ENCODE data around the gene FANCC. TPM values are rescaled to one million over a fixed set of nuclear protein-coding genes. Genes with fewer than 3 reads are reported as not detected.

The FANCC gene
- total RNA-seq, 1 experiment from 2014 or later = 14.5 TPM

- no peaks in the 10 kb centered on the region for H3K36me3 Mint-ChIP-seq (ENCODE audit: insufficient read depth, unreplicated experiment)
- H3K27ac Mint-ChIP-seq (ENCODE audit: unreplicated experiment) = no peak overlapping the region
- BruUV-seq (replicated peaks) = no TSS peak
- intact Hi-C loops (cut with micrococcal nuclease; ENCODE audit: unreplicated experiment) = no loop called here
- no peak for DNase-seq
- CTCF ChIA-PET = no interaction called here
- TF ChIP-seq, protein P1, sequence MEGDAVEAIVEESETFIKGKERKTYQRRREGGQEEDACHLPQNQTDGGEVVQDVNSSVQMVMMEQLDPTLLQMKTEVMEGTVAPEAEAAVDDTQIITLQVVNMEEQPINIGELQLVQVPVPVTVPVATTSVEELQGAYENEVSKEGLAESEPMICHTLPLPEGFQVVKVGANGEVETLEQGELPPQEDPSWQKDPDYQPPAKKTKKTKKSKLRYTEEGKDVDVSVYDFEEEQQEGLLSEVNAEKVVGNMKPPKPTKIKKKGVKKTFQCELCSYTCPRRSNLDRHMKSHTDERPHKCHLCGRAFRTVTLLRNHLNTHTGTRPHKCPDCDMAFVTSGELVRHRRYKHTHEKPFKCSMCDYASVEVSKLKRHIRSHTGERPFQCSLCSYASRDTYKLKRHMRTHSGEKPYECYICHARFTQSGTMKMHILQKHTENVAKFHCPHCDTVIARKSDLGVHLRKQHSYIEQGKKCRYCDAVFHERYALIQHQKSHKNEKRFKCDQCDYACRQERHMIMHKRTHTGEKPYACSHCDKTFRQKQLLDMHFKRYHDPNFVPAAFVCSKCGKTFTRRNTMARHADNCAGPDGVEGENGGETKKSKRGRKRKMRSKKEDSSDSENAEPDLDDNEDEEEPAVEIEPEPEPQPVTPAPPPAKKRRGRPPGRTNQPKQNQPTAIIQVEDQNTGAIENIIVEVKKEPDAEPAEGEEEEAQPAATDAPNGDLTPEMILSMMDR (IDR thresholded peaks at IDR 0.05; ENCODE audit: unreplicated experiment) = no peak
- H3K4me3 Mint-ChIP-seq (ENCODE audit: low read depth, unreplicated experiment) = no peak overlapping the region
- H3K9me3 Mint-ChIP-seq (ENCODE audit: low read depth, unreplicated experiment) = no peaks in the 10 kb centered on the region
- no peaks in the 10 kb centered on the region for H3K27me3 Mint-ChIP-seq (ENCODE audit: unreplicated experiment)
- H3K4me1 Mint-ChIP-seq (ENCODE audit: low read depth, unreplicated experiment) = no peaks in the 10 kb centered on the region
Measured at GRCh38 chr9:95230046-95230445, 87.5 kb downstream of the FANCC start.

DNA sequence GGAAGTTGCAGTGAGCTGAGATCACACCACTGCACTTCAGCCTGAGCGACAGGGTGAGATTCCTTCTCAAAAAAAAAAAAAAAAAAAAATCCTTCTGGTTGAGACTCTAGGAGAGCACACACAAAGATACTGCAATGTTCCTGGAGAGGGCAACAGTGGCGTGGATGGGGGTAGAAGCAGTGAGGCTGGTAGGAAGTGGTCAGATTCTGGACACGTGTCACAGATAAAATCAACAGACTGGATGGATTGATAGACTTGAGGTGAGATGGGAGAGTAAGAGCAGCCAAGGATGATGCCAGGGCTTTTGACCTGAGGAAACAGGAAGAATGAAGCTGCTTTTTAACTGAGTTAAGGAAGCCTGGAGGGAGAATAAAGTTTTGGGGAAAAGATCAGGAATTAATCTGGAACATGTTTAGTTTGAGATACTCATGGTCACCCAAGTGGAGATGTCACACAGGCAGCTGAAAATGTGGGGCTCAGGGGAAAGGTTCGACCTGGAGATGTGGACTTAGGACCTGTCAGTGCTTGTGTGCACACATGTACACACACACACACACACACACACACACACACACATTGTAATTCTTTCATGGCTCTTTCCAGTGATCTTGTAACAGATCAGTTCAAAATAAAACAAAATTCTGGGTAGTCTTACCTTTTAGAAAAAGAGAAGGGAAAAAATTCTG lies 88.1 kb downstream of the FANCC start:
- no peaks in the 10 kb centered on the region for H3K9me3 Mint-ChIP-seq (ENCODE audit: low read depth, unreplicated experiment)
- no peak overlapping the region for H3K27ac Mint-ChIP-seq (ENCODE audit: unreplicated experiment)
- H3K36me3 Mint-ChIP-seq (ENCODE audit: insufficient read depth, unreplicated experiment) = no peaks in the 10 kb centered on the region
- TF ChIP-seq, protein P1 (IDR thresholded peaks at IDR 0.05; ENCODE audit: unreplicated experiment) = no peak
- H3K4me1 Mint-ChIP-seq (ENCODE audit: low read depth, unreplicated experiment) = no peaks in the 10 kb centered on the region
- H3K27me3 Mint-ChIP-seq (ENCODE audit: unreplicated experiment) = no peaks in the 10 kb centered on the region
- intact Hi-C loops (cut with micrococcal nuclease; ENCODE audit: unreplicated experiment) = no loop called here
- CTCF ChIA-PET = interaction anchor here (0.6 kb wide), 1 partner anchor 36 kb away, joined by 3 read pairs; no protein-coding TSS in a partner anchor
- no TSS peak for BruUV-seq (replicated peaks)
- no peak for DNase-seq
- H3K4me3 Mint-ChIP-seq (ENCODE audit: low read depth, unreplicated experiment) = no peak overlapping the region

DNA sequence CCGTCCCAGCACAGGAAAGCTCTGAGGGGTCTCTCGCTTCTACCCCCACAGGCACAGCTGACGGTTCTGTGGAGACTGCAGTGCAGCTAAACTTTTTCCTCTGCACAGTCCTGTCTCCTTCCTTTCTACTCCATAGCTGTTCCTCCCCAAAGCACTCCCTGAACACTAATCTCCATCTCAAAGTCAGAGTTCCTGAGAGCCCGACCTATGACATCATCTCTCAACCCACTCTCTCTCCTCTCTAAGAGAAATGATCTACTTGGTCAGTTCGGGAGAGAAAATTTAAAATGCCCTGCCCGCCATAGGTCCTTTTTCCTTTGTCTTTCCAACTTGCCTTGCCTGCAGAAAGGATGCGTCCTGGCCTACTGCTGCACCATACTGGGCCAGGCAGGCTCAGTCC lies 90.6 kb downstream of the FANCC start:
- H3K27ac Mint-ChIP-seq (ENCODE audit: unreplicated experiment) = no peak overlapping the region
- no peaks in the 10 kb centered on the region for H3K27me3 Mint-ChIP-seq (ENCODE audit: unreplicated experiment)
- no peaks in the 10 kb centered on the region for H3K4me1 Mint-ChIP-seq (ENCODE audit: low read depth, unreplicated experiment)
- DNase-seq = no peak
- no TSS peak for BruUV-seq (replicated peaks)
- no peaks in the 10 kb centered on the region for H3K36me3 Mint-ChIP-seq (ENCODE audit: insufficient read depth, unreplicated experiment)
- CTCF ChIA-PET = interaction anchor here (0.6 kb wide), 1 partner anchor 1226 kb away, joined by 3 read pairs; no protein-coding TSS in a partner anchor
- TF ChIP-seq, protein P1 (IDR thresholded peaks at IDR 0.05; ENCODE audit: unreplicated experiment) = no peak
- H3K4me3 Mint-ChIP-seq (ENCODE audit: low read depth, unreplicated experiment) = no peak overlapping the region
- no peaks in the 10 kb centered on the region for H3K9me3 Mint-ChIP-seq (ENCODE audit: low read depth, unreplicated experiment)
- intact Hi-C loops (cut with micrococcal nuclease; ENCODE audit: unreplicated experiment) = no loop called here

- no TSS peak for BruUV-seq (replicated peaks)
- no peak for DNase-seq
- H3K4me1 Mint-ChIP-seq (ENCODE audit: low read depth, unreplicated experiment) = no peaks in the 10 kb centered on the region
- H3K27me3 Mint-ChIP-seq (ENCODE audit: unreplicated experiment) = no peaks in the 10 kb centered on the region
- H3K4me3 Mint-ChIP-seq (ENCODE audit: low read depth, unreplicated experiment) = no peak overlapping the region
- TF ChIP-seq, protein P1 (IDR thresholded peaks at IDR 0.05; ENCODE audit: unreplicated experiment) = no peak
- intact Hi-C loops (cut with micrococcal nuclease; ENCODE audit: unreplicated experiment) = no loop called here
- CTCF ChIA-PET = no interaction called here
- no peaks in the 10 kb centered on the region for H3K9me3 Mint-ChIP-seq (ENCODE audit: low read depth, unreplicated experiment)
- no peak overlapping the region for H3K27ac Mint-ChIP-seq (ENCODE audit: unreplicated experiment)
- no peaks in the 10 kb centered on the region for H3K36me3 Mint-ChIP-seq (ENCODE audit: insufficient read depth, unreplicated experiment)
Measured at GRCh38 chr9:95225726-95226106, 91.8 kb downstream of the FANCC start.
